NCI-H146 treated with DMSO at 0.1 percent for 48 hours (cell line): ENCODE results near the gene TGFA.

Experiments used
- DNase-seq: peaks from one replicate; lab custom pipeline; 2025; ENCODE audit not compliant: unreplicated experiment; lab: John Stamatoyannopoulos, UW

The TGFA gene

GRCh38 chr2:70425682-70426301 lies 127.8 kb downstream of the TGFA start:
- DNase-seq = no peak

- DNase-seq = no peak
These were observed 132.9 kb downstream of the TGFA start for GRCh38 chr2:70420740-70421139.

- DNase-seq = no peak
These were observed 133.5 kb downstream of the TGFA start for GRCh38 chr2:70420143-70420542.

GRCh38 chr2:70418514-70418913 lies 135.1 kb downstream of the TGFA start:
- no peak for DNase-seq

GRCh38 chr2:70417011-70417410 lies 136.6 kb downstream of the TGFA start:
- DNase-seq = no peak

GRCh38 chr2:70412294-70413070 lies 141.1 kb downstream of the TGFA start:
- DNase-seq = no peak

- no peak for DNase-seq
These were observed 142.0 kb downstream of the TGFA start for GRCh38 chr2:70411483-70412125.

- no peak for DNase-seq
These were observed 150.2 kb downstream of the TGFA start for GRCh38 chr2:70403267-70404053.

- DNase-seq = no peak
These were observed 153.1 kb downstream of the TGFA start for GRCh38 chr2:70400539-70400938.

GRCh38 chr2:70399046-70399445 lies 154.6 kb downstream of the TGFA start:
- DNase-seq = no peak
